Measurements from ENCODE around the gene MBNL2. TPM values are rescaled to one million over a fixed set of nuclear protein-coding genes. Genes with fewer than 3 reads are reported as not detected.

MBNL2 gene
- total RNA-seq, 1 experiment from 2014 or later, result 0.85 TPM

GRCh38 chr13:97179501-97179900, 42.6 kb upstream of the MBNL2 start (continued):
- TF ChIP-seq GRHL2 (CRISPR knock-in tag; IDR thresholded peaks at IDR 0.05; ENCODE audit: insufficient replicate concordance, severe bottlenecking) (no peak), ZBTB43 (CRISPR knock-in tag; IDR thresholded peaks at IDR 0.05) (no peak), KAT7 (CRISPR knock-in tag; IDR thresholded peaks at IDR 0.05; ENCODE audit: borderline replicate concordance) (no peak)

GRCh38 chr13:97182111-97182890, 39.8 kb upstream of the MBNL2 start:
- POLR2A ChIA-PET, result no interaction called here
- H3K36me3 Mint-ChIP-seq, result no peaks in the 10 kb centered on the region
- peaks cover 5% of the 10 kb centered on the region; the same call in 1 of the 2 replicates for H3K9me3 Mint-ChIP-seq
- ATAC-seq (no peak), DNase-seq (ENCODE audit: low spot score) (no peak)
- H3K27me3 Mint-ChIP-seq (ENCODE audit: low read depth), result peaks cover 3% of the 10 kb centered on the region; the same call in 1 of the 2 replicates
- H3K4me3 Mint-ChIP-seq, result no peak overlapping the region
- H3K27ac Mint-ChIP-seq, result no peak overlapping the region
- CTCF ChIA-PET, result no interaction called here
- H3K4me1 Mint-ChIP-seq, result no peaks in the 10 kb centered on the region
- no peak for TF ChIP-seq NFYB (CRISPR knock-in tag; conservative IDR thresholded peaks at IDR 0.05; ENCODE audit: low read depth)
- no peak for TF ChIP-seq FOXP1 (CRISPR knock-in tag; IDR thresholded peaks at IDR 0.05; ENCODE audit: borderline replicate concordance)
- TF ChIP-seq SOX15 (CRISPR knock-in tag; IDR thresholded peaks at IDR 0.05), result no peak
- no peak for TF ChIP-seq ZNF317 (CRISPR knock-in tag; IDR thresholded peaks at IDR 0.05; ENCODE audit: borderline replicate concordance, low read depth)
- no peak for TF ChIP-seq ATF2 (CRISPR knock-in tag; IDR thresholded peaks at IDR 0.05; ENCODE audit: borderline replicate concordance, low read depth)
- no peak for TF ChIP-seq JUN (CRISPR knock-in tag; IDR thresholded peaks at IDR 0.05)
- no peak for TF ChIP-seq ATF3 (CRISPR knock-in tag; conservative IDR thresholded peaks at IDR 0.05)
- no peak for TF ChIP-seq IRF2 (CRISPR knock-in tag; IDR thresholded peaks at IDR 0.05; ENCODE audit: borderline replicate concordance, low read depth)
- no peak for TF ChIP-seq GRHL2 (CRISPR knock-in tag; IDR thresholded peaks at IDR 0.05; ENCODE audit: insufficient replicate concordance, severe bottlenecking)
- TF ChIP-seq JAZF1 (CRISPR knock-in tag; IDR thresholded peaks at IDR 0.05), result no peak
- TF ChIP-seq NR2C2 (CRISPR knock-in tag; IDR thresholded peaks at IDR 0.05), result no peak
- no peak for TF ChIP-seq ZNF671 (CRISPR knock-in tag; IDR thresholded peaks at IDR 0.05)
- TF ChIP-seq GABPB1 (CRISPR knock-in tag; IDR thresholded peaks at IDR 0.05), result no peak
- TF ChIP-seq AR (CRISPR knock-in tag; IDR thresholded peaks at IDR 0.05), result no peak
- no peak for TF ChIP-seq ARID4B (CRISPR knock-in tag; IDR thresholded peaks at IDR 0.05; ENCODE audit: borderline replicate concordance)
- no peak for TF ChIP-seq NFATC4 (CRISPR knock-in tag; IDR thresholded peaks at IDR 0.05)
- TF ChIP-seq ZNF512 (CRISPR knock-in tag; IDR thresholded peaks at IDR 0.05; ENCODE audit: borderline replicate concordance), result no peak
- no peak for TF ChIP-seq E2F1 (CRISPR knock-in tag; IDR thresholded peaks at IDR 0.05)
